ENCODE data around the gene GPR4. TPM values are rescaled to one million over a fixed set of nuclear protein-coding genes. Genes with fewer than 3 reads are reported as not detected.

Gene GPR4
- polyA plus RNA-seq, 1 donor (not counting 4 experiments of a cell fraction or from before 2014, with no cell fraction given), result not detected

DNA sequence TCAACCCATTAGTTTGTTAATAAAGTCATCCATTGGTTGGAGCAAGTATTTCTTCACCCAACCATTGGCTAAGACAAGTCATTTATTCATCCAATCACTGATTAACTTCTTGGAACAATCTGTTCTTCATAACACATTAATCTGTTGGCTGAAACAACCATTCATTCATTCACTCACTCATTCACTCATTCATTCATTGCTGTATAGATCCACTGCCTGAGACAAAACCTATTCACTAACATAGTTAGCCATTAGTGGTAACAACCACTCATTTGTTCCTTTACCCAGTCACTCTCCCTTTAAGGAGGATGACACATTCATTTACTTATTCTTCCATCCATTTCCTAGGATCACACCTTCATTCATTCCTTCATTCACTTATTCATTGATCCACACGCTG lies 22.0 kb upstream of the GPR4 start:
- H3K27ac ChIP-seq (ENCODE audit: control insufficient read depth, insufficient read depth, low read length), result no peak overlapping the region
- H3K4me3 ChIP-seq (ENCODE audit: control insufficient read depth in 2 of 3, extremely low read depth in 1 of 3, insufficient read depth in 2 of 3, low read depth in 1 of 3, low read length in 3 of 3), result no peak overlapping the region
- H4K20me1 ChIP-seq (ENCODE audit: control insufficient read depth, extremely low read depth, insufficient read depth, low read length), result no peaks in the 10 kb centered on the region
- dilution Hi-C loops (cut with MboI; ENCODE audit: extremely low pct_ligation_motif_present, low sequenced_read_pairs), result no loop called here
- no peaks in the 10 kb centered on the region for H3K9me1 ChIP-seq (ENCODE audit: control insufficient read depth, extremely low read depth, insufficient read depth, low read length)
- no peak overlapping the region for H2AFZ ChIP-seq (ENCODE audit: control insufficient read depth, low read length)
- peaks cover 34% of the 10 kb centered on the region in 2 experiments for H3K36me3 ChIP-seq (ENCODE audit: control insufficient read depth in 2 of 2, extremely low read depth in 1 of 2, insufficient read depth in 2 of 2, low read length in 2 of 2)
- H3K4me1 ChIP-seq (ENCODE audit: control insufficient read depth, extremely low read depth, insufficient read depth, low read length), result no peaks in the 10 kb centered on the region
- H3K79me2 ChIP-seq (ENCODE audit: control insufficient read depth, insufficient read depth, low read length), result no peaks in the 10 kb centered on the region
- no peaks in the 10 kb centered on the region for H3K27me3 ChIP-seq (ENCODE audit: control insufficient read depth, extremely low read depth, insufficient read depth, low read length)
- DNase-seq (ENCODE audit: low read depth, low spot score), result no peak
- H3K4me2 ChIP-seq (ENCODE audit: control insufficient read depth, extremely low read depth, insufficient read depth, low read depth, low read length), result no peak overlapping the region
- H3K9ac ChIP-seq (ENCODE audit: control insufficient read depth, extremely low read depth, insufficient read depth, low read length), result no peak overlapping the region
- no peak for FAIRE-seq
- H3K9me3 ChIP-seq (ENCODE audit: control insufficient read depth, low read depth, low read length), result no peaks in the 10 kb centered on the region
- no peak for TF ChIP-seq EZH2 (IDR thresholded peaks at IDR 0.05; ENCODE audit: low read length)
- TF ChIP-seq, protein P1, sequence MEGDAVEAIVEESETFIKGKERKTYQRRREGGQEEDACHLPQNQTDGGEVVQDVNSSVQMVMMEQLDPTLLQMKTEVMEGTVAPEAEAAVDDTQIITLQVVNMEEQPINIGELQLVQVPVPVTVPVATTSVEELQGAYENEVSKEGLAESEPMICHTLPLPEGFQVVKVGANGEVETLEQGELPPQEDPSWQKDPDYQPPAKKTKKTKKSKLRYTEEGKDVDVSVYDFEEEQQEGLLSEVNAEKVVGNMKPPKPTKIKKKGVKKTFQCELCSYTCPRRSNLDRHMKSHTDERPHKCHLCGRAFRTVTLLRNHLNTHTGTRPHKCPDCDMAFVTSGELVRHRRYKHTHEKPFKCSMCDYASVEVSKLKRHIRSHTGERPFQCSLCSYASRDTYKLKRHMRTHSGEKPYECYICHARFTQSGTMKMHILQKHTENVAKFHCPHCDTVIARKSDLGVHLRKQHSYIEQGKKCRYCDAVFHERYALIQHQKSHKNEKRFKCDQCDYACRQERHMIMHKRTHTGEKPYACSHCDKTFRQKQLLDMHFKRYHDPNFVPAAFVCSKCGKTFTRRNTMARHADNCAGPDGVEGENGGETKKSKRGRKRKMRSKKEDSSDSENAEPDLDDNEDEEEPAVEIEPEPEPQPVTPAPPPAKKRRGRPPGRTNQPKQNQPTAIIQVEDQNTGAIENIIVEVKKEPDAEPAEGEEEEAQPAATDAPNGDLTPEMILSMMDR (optimal IDR thresholded peaks at IDR 0.05 in 1 of 3, IDR thresholded peaks at IDR 0.05 in 1 of 3, conservative IDR thresholded peaks at IDR 0.05 in 1 of 3; ENCODE audit: extremely low read depth in 1 of 3, insufficient read depth in 2 of 3, low read length in 3 of 3), result no peak

DNA sequence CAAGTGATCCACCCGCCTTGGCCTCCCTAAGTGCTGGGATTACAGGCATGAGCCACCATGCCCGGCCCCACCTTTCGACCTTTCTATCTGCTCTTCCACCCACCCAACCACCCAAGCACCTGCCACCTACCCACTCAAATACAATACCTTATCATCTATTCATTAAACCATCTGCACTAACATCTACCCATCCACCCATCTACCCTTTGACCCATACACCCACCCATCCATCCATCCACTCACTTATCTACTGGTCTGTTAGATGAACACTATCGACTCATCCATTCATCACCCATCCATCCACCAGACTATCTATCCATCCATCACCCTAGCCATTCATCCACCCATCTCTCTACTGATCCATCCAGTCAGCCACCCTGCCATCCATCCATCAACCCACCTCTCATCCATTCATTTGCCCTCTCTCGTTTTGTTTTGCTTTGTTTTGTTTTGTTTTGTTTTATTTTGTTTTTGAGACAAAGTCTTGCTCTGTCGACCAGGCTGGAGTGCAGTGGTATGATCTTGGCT lies 20.0 kb upstream of the GPR4 start:
- DNase-seq (ENCODE audit: low read depth, low spot score), result no peak
- Histone ChIP-seq H3K4me3 (ENCODE audit: control insufficient read depth in 2 of 3, extremely low read depth in 1 of 3, insufficient read depth in 2 of 3, low read depth in 1 of 3, low read length in 3 of 3) (no peak overlapping the region), H3K4me1 (ENCODE audit: control insufficient read depth, extremely low read depth, insufficient read depth, low read length) (no peaks in the 10 kb centered on the region), H3K36me3 (ENCODE audit: control insufficient read depth in 2 of 2, extremely low read depth in 1 of 2, insufficient read depth in 2 of 2, low read length in 2 of 2) (peaks cover 32% of the 10 kb centered on the region in 2 experiments), H3K9me3 (ENCODE audit: control insufficient read depth, low read depth, low read length) (no peaks in the 10 kb centered on the region), H3K27ac (ENCODE audit: control insufficient read depth, insufficient read depth, low read length) (no peak overlapping the region), H3K79me2 (ENCODE audit: control insufficient read depth, insufficient read depth, low read length) (no peaks in the 10 kb centered on the region), H3K4me2 (ENCODE audit: control insufficient read depth, extremely low read depth, insufficient read depth, low read depth, low read length) (no peak overlapping the region), H3K9ac (ENCODE audit: control insufficient read depth, extremely low read depth, insufficient read depth, low read length) (no peak overlapping the region), H3K9me1 (ENCODE audit: control insufficient read depth, extremely low read depth, insufficient read depth, low read length) (no peaks in the 10 kb centered on the region), H4K20me1 (ENCODE audit: control insufficient read depth, extremely low read depth, insufficient read depth, low read length) (no peaks in the 10 kb centered on the region), H2AFZ (ENCODE audit: control insufficient read depth, low read length) (no peak overlapping the region), H3K27me3 (ENCODE audit: control insufficient read depth, extremely low read depth, insufficient read depth, low read length) (no peaks in the 10 kb centered on the region)
- dilution Hi-C loops (cut with MboI; ENCODE audit: extremely low pct_ligation_motif_present, low sequenced_read_pairs), result no loop called here
- TF ChIP-seq EZH2 (IDR thresholded peaks at IDR 0.05; ENCODE audit: low read length), result no peak
- TF ChIP-seq, protein P1 (optimal IDR thresholded peaks at IDR 0.05 in 1 of 3, IDR thresholded peaks at IDR 0.05 in 1 of 3, conservative IDR thresholded peaks at IDR 0.05 in 1 of 3; ENCODE audit: extremely low read depth in 1 of 3, insufficient read depth in 2 of 3, low read length in 3 of 3), result no peak
- FAIRE-seq, result no peak
